GM18517 (cell line): ENCODE results near the gene PEPD.
"Not testable (repeated sequence)": the region's sequence is repeated elsewhere in the genome, so short reads cannot be mapped to it uniquely, and the experiment has no call there.

Experiments used
- ATAC-seq: cut with Tn5 transposase; IDR thresholded peaks from one replicate; pipeline ENCODE4 v1.9.1; 2021; ENCODE audit warnings: mild to moderate bottlenecking, moderate library complexity; ENCODE audit not compliant: unreplicated experiment

PEPD gene

DNA sequence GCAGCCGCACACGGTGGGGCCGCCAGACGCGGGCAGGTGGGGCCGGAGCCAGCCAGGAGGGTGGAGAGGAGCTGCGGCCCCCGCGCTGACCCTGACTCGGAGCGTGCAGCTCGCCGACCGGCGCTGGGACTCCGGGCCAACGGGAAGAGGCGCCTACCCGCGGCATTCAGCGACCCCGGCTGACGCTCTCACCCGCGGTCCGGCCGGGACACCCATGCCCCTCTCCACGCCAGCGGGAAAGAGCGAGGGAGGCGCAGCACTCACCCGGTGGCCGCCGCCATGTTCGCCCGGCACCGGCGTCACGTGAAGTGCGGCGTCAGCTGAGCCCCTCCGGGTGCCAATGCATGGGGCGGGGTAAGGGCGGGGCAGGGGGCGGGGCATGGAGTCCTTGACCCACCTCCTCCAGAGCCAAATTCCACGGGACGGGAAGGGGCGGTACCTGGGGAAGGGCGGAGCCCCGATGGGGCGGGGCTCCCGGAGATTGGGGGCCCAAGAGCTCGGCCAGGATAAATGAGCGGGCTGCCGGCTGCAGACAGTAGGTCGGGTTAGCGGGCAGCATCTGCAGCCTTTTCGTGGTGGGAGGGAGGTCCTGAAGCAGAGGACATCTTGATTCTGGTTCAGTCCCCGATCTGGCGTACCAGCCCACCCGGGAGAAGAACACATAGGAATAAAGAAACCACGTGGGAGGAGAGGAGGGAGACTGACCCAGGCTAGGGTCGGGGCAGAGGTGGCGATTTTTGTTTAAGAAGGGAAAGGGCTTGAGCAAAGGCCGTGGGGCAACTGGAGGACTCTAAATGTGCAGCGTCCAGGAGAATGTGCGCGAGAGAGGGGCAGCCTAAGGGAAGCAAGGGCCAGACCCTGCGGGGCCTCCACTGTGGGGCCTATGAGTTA is at the start of gene PEPD:
Gene PEPD (minus strand): TSS at position 312 of the 891 bp plus-strand sequence. CDS start 31 bp downstream, at position 281.
- peak; percentile 58 for ATAC-seq

GRCh38 chr19:33569821-33570220 is 48.2 kb upstream of the PEPD start:
- no peak for ATAC-seq

GRCh38 chr19:33568706-33569105 is 47.1 kb upstream of the PEPD start:
- no peak for ATAC-seq

DNA sequence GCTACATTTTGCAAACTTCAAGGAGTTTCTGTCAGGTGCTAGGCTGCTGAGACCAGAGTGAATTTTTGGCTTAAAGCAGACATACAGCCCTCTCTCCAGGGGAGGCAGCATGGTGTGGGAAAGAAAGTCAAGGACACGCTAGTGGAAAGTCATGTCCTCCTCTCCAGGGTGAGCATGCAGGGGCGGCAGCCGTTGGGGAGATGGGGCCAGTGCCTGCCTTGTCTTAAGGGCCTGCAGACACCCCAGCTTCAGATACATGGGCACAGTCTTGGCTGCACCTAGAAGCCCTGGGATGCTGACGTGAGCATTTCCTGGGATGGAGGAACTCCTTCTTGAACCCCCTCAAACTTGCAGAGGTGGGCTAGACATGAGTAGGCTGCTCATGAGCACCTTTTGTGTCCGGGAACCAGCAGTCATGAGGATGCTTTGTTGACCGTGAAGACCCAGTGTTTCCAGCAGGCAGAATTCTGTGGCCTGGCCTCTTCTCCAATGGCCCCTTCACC is 43.3 kb upstream of the PEPD start:
- ATAC-seq, result no peak

GRCh38 chr19:33562636-33563035 is 41.0 kb upstream of the PEPD start:
- ATAC-seq, result no peak

DNA sequence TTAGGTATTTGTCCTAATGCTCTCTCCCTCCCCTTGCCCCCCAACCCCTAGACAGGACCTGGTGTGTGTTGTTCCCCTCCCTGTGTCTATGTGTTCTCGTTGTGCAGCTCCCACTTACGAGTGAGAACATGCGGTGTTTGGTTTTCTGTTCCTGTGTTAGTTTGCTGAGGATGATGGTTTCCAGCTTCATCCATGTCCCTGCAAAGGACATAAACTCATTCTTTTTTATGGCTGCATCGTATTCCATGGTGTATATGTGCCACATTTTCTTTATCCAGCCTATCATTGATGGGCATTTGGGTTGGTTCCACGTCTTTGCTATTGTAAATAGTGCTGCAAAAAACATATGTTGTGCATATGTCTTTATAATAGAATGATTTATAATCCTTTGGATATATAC is 40.1 kb upstream of the PEPD start:
- not testable (repeated sequence) for ATAC-seq

DNA sequence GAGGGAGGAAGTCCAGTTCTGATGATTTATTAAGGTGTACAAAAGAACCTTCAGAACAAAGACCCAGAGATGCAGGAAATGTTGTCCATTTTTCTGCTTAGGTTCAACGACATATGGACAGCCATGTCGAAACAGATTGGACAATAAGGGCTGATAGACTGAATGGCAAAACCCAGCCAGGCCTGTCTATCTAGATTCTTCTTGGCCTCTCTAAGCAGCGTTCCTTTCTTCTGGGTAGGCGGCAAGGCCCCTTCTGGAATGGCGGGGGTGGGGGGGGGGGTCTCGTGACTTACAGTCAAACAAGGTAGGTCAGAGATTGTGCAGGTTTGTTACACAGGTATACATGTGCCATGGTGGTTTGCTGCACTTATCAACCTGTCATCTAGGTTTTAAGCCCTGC is 39.7 kb upstream of the PEPD start:
- ATAC-seq, result no peak

DNA sequence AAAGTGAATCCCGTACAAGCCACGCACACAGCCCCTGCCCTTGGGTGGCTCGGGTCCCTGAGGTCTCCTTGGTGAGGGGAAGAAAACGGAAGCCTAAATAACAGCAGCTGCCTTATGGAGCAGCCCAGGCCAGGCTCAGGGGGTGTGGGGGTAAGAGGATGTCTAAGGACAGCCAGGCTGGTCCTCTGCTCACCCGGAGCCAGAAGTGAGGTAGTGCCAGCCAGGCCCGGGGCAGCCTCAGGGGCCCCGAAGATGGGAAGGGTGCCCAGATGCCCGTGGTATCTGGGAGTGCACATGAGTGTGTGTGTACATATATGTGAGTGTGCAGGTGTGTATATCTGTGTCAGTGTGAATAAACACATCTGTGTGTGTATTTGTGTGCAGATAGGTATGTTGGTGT is 38.4 kb upstream of the PEPD start:
- ATAC-seq, result no peak

- ATAC-seq, result no peak
Observed at GRCh38 chr19:33558856-33559255, 37.3 kb upstream of the PEPD start.

GRCh38 chr19:33558151-33558550 is 36.6 kb upstream of the PEPD start:
- ATAC-seq, result no peak

DNA sequence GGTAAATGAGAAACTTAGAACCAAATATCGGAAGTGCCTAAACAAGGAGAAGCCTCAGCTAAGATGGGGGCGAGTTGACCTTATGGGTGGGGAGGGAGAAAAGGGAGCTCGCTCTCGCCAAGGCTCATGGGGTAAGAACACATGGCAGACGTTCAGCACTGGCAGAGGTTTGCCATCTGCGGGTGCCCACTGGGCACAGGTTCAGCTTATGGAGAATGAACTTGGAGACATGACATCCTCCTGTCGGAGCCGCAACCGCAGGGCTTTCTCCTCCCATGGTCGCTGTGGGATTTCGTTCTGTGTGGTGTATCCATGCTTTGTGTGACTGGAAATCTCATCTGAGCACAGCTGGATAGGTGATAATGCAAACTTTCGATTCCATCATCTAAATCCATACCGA is 36.1 kb upstream of the PEPD start:
- ATAC-seq, result no peak

GRCh38 chr19:33557196-33557595 is 35.6 kb upstream of the PEPD start:
- ATAC-seq, result no peak

DNA sequence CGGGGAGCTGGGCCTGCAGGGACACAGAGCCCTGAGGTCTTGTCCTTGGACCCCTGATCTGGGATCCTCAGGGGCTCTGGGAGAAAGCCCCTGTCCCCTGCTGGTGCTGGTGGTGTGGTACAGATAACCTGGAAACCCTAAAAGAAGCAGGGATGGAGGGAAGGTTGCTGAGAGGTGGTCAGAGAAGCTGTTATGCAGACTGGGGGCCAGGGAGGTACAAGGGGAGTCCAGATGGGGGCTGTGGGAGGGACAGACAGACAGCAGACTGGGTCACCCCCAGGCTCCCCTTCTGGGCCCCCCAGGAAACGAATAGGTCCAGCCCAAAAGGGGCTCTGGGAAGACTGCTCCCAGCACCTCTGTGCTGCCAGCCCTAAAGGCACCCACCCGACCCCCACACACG is 34.7 kb upstream of the PEPD start:
- ATAC-seq, result no peak

DNA sequence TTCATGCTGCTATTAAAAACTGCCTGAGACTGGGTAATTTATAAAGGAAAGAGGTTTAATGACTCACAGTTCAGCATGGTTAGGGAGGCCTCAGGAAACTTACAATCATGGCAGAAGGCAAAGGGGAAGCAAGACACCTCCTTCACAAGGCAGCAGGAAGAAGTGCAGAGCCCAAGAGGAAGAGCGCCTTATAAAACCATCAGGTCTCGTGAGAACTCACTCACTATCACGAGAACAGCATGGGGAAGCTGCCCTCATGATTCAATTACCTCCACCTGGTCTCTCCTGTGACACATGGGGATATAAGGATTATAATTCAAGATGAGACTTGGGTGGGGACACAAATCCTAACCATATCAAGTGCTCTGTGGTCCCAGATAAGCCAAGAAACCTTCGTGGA is 34.1 kb upstream of the PEPD start:
- not testable (repeated sequence) for ATAC-seq

GRCh38 chr19:33554821-33555220 is 33.2 kb upstream of the PEPD start:
- no peak for ATAC-seq

GRCh38 chr19:33554391-33554790 is 32.8 kb upstream of the PEPD start:
- ATAC-seq, result no peak

- no peak for ATAC-seq
Observed at GRCh38 chr19:33553530-33554310, 32.1 kb upstream of the PEPD start.

- ATAC-seq, result no peak
Observed at GRCh38 chr19:33552928-33553279, 31.3 kb upstream of the PEPD start.

DNA sequence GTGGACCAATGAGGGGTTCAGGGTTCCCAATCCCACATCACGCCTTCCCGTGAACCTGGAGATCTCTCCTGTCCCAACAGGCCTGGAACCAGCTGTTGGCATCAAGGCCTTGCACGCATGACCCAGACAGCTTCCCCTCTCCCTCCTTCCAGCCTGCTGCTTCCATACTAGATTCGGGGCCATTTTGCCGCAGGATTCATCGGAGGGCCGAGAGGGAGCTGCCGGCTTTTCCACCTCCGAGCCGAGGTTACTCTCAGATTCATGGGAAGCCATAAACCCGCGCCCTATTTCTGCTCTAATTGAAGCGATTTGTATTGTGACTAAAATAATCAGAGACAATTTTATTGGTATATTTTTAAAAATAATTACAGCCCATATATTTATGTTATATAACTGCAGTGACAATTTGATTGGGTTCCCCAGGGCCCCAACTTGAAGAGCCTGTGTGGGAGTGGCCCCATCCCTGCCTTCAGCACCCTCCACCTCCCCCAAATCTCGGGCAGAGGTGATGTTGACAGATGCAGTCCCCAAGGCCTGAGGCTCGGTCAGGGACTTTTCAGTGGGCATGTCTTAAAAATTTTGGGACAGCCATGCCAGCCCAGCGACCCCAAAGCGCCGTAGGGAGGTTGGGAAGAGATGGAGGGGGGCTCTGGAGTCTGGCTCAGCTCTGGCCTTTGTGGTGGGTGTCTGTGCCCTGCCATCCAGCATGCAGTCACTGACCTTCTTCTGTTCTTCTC is 30.8 kb upstream of the PEPD start:
- no peak for ATAC-seq

DNA sequence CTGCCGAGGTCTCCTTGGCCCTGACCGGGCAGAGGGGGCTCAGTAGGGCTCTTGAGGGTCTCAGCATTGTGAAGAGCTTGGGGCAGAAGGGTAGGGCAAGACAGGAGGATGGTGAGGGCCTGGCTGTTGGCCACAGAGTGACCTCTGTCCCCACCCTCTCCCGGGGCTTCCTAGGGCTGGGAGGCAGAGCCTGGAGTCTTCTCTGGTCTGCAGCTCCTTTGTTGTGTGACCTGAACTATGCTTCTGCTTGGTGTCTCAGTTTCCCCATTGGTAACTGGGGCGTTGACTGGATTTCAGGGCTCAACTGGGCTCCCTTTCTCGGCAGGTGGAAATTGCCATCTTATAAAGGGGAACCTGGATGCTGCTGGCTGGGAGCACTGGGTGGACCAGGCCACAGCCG is 30.1 kb upstream of the PEPD start:
- ATAC-seq, result no peak

- no peak for ATAC-seq
Observed at GRCh38 chr19:33550768-33551167, 29.2 kb upstream of the PEPD start.
